Right lung (tissue), 10 donors: ENCODE measurements around the gene PSMB11. TPM values are rescaled to one million over a fixed set of nuclear protein-coding genes. Genes with fewer than 3 reads are reported as not detected.
A peak's percentile ranks its signal among the peaks of the same experiment; 100 is the strongest.
"Not testable (repeated sequence)": the region's sequence is repeated elsewhere in the genome, so short reads cannot be mapped to it uniquely, and the experiment has no call there.

Source experiments
- DNase-seq, 2 donors: peaks; one replicate each; pipeline ENCODE4 v3.0.0-alpha.2; 2013
- long read RNA-seq, 8 donors: transcript quantifications; one replicate each; lab custom pipeline, GENCODE V29; 2026
- polyA plus RNA-seq, 5 donors: library from polyadenylated mRNA; unstranded; fragments of 120-200 nt; gene quantifications; one replicate each; pipeline versions ENCODE4 v1.2.1 to v1.2.3, GENCODE V29; 2013; ENCODE audit warnings: inconsistent platforms in 1 of 5, low replicate concordance in 1 of 5; ENCODE audit not compliant: insufficient read length in 5 of 5, insufficient read depth in 1 of 5

Gene PSMB11, protein sequence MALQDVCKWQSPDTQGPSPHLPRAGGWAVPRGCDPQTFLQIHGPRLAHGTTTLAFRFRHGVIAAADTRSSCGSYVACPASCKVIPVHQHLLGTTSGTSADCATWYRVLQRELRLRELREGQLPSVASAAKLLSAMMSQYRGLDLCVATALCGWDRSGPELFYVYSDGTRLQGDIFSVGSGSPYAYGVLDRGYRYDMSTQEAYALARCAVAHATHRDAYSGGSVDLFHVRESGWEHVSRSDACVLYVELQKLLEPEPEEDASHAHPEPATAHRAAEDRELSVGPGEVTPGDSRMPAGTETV
- polyA plus RNA-seq: not detected
- long read RNA-seq, donor 1: 0 reads
- long read RNA-seq, donor 2: 0 reads
- long read RNA-seq, donor 3: 0 reads
- long read RNA-seq, donor 4: 0 reads
- long read RNA-seq, donor 5: 0 reads
- long read RNA-seq, donor 6: 0 reads
- long read RNA-seq, donor 7: 0 reads
- long read RNA-seq, donor 8: 0 reads

DNA sequence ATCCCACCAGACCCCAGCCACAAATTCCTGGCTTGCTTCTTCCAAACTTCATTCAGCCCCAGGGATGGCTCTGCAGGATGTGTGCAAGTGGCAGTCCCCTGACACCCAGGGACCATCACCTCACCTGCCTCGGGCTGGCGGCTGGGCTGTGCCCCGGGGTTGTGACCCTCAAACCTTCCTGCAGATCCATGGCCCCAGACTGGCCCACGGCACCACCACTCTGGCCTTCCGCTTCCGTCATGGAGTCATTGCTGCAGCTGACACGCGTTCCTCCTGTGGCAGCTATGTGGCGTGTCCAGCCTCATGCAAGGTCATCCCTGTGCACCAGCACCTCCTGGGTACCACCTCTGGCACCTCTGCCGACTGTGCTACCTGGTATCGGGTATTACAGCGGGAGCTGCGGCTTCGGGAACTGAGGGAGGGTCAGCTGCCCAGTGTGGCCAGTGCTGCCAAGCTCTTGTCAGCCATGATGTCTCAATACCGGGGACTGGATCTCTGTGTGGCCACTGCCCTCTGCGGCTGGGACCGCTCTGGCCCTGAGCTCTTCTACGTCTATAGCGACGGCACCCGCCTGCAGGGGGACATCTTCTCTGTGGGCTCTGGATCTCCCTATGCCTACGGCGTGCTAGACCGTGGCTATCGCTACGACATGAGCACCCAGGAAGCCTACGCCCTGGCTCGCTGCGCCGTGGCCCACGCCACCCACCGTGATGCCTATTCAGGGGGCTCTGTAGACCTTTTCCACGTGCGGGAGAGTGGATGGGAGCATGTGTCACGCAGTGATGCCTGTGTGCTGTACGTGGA, at the start of gene PSMB11:
Gene PSMB11, plus strand, starts transcription at position 51 of the 804 bp plus-strand sequence. Its CDS starts 14 bp downstream, at position 65.
- no peak for DNase-seq

DNA sequence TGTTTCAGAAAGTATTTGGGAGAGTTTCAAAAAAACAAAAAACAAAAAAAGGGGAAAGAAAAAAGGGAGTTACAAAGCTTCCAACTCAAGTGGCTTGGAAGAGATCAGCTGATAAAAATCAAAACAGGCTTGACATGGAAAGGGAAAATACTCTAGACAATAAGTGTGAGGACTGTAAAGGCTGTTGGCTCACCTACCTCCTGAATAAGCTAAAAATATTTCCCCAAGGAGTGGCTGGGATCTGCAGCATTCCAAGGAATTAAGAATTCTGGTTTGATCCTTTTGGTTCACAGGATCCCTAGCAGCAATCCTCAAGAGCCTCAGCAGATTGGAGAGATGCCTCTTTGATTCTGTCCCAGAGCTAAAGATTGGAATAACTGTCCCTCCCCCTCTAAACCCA, 48.5 kb upstream of the PSMB11 start:
- no peak for DNase-seq

DNA sequence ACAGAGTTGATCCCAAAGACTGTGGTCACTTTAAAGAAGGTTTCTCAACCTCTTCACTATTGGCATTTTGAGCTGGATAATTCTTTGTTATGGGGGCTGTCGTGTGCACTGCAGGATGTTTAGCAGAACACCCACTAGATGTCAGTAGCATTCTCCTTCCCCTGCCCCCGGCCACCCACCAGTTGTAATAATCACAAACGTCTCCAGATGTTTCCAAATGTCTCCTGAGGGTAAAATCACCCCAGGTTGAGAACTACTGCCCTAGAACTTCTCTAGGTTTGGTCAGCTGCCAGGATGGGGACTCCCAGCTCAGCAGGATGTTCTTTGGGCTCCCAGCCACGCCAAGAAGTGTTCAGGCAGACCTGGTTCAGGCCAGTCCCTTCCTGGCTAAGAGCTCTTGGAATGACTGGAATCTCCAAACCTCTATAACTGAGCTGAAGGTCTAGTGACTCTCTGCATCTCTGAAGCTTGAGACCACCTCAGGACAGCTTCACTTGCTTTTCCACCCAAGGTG, 47.2 kb upstream of the PSMB11 start:
- peak in 1 of 2 donors; percentile 40 for DNase-seq

DNA sequence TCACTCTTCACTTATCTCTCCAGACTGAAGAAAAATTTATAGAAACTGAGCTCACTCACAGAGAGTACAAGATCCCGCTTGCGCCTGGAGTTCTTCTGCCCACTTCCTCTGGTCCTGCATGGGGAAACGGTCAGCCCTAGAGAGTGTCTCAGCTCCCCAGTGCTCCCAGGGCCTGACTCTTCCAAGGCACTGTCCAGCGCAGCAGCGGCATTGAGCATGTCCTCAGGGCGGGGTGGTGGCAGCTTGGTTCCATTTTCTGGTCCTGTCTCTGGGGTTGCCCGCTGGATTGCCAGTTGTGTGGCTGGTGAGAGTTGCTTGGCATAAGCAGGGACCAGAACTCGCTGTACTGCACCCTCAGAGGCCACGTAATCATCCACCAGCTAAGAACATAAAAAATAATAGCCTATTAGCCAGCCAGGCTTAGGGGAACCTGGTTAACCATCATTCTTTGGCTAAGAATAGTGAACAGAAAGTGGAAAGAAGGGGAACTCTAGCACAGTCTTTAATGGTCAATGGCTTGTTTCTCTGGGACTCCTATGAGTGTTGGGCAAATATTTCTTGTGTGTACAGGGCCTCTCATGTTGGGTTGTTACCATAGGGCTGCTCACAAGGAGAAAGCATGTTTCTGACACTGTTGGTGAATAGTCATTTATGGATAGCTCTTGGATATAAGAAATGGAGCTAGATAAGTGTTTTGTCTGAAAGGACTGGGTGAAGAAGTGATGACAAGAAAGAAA, 46.0 kb upstream of the PSMB11 start:
- DNase-seq: no peak

DNA sequence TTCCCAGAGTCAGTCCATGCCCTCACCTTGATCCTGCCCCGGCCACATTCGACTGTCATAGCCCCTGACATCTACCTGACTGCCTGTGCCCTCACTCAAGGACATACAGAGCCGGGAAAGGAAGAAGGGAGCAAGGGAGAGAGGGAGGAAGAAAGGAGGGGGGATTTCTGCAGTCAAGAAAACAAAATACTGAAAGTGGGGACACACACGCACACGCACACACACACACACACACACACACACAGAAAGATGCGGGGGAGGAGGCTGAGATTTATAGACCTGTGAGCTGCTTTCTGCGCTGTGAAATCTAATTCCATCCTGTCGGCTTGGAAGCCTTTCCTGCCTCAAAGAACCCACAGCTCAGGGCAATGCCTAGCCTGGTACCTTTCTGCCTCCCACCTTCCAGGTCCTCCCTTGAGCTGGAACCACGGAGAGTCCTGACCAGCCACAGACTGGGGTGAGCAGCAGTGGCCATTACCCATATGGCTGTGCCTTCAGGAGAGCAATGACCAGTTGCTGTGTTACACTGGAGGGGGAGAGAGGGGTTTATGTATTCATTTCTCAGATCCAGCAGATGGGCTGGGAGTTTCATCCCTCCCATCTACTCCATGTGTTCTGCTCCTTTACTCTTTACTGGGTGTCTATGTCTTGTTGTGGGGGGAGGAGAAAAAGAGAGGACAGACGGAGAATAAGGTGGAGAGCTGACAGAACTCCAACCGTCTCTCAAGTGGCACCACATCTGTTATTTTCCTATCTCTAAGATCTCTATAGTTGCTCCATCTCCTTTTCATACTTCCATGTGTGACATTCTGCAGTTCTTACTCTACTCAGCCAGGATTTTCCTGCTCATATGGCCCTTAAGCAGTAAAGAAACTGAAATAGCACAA, 45.0 kb upstream of the PSMB11 start:
- no peak for DNase-seq

DNA sequence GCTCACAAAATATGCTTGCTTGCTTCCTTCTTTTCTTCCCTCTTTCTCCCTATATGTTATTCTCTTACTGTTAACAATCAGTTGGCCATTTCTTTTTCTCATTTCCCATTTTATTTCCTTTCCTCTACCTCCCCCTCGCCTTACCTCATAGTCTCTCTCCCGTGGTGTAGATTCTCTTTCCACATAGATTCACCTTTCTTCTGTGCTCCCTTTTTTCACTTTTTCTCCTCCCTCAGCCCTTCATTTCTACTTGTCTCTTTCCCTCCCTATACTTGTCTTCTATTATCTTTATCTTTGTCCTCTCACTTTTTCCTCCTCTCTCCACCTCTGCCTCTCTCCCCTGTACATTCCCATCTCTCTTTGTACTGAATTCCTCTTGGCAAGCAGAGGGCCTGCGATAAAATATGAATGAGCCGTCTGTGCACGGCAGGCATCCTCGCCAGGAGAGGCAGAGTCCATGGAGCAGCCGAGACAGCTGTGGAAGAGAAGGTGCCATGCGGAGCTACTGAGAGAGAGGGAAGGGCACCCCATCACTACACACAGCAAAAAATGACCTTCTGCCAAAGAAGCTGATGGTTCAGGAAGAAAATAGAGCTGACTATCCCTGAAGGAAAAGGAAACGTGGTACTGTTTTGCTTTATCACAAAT, 44.2 kb upstream of the PSMB11 start:
- no peak for DNase-seq

DNA sequence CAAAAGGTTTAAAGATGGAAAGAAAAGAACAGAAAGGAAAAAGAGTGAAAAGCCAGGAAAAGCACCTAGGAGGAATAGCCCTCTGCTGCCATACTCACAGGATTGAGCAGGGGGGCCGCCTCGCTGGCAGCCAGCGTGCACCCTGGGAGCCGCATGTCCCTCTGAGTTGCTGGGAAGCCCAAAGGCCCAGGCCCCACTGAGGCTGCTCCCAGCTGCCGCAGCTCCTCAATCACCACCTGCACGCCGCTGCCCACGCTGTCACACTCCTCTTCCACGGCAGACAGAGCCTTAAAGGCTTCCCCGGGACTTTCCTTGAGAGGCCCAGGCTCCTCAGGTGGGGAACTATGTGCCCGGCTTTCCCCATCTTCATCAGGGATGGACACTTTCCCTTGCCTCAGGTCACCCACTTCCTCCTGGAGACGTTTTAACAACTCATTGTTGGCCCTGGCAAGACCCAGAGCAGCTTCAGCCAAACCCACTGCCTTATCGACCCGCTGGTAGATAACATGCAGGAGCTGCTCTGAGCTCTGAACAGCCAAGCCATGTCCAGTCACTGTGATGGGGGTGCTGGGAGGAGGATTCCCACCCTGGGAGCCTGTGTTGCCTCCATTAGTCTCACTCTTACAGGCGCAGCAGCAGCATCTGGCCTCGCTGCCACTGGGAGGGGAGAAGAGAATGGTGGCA, 43.5 kb upstream of the PSMB11 start:
- DNase-seq: no peak

DNA sequence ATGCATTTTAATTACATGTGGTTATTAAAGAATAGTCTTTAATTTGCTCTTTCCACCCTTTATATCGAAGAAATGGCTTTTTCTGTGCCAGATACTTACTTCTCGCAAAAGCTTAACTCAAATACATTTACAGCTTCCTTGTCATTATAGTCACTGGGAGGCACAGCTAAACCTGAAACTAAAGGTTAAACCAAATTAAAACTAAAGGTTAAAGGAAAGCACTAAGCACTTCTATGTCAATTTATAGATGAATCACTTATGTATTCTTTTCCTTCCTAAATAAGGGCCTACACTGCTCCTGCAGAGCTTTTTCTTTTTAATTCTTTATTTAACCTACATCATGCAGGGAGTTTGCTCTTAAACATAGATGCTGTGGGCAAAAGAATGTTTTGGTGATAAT, 41.2 kb upstream of the PSMB11 start:
- no peak for DNase-seq

DNA sequence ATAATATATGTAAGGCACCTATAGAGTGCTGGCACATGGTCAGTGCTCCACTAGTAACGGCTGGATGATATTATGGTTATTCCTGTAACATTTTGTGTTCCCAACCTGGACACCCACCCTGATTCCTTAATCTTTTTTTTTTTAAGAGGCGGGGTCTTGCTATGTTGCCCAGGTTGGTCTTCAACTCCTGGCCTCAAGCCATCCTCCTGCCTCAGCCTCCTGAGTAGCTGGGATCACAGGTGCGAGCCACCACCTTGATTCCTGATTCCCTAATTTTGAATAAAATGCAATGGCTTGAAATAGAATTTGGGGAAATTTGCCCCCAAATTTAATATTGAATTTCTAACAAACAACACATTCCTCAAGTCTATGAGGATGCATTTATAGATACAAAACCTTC, 39.4 kb upstream of the PSMB11 start:
- DNase-seq: no peak

DNA sequence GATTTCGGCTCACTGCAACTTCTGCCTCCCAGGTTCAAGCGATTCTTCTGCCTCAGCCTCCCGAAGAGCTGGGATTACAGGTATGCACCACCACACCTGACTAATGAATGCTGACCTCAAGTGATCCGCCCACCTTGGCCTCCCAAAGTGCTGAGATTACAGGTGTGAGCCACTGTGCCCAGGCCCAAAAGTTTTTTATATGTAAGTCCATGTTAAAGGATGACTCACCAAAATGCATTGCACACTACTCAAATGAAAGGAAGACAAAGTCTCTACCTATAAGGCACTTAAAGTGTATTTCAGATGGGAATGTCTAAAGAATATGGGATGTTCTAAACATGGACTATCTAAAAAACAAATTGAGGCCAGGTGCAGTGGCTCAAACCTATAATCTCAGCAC, 37.7 kb upstream of the PSMB11 start:
- not testable (repeated sequence) for DNase-seq

DNA sequence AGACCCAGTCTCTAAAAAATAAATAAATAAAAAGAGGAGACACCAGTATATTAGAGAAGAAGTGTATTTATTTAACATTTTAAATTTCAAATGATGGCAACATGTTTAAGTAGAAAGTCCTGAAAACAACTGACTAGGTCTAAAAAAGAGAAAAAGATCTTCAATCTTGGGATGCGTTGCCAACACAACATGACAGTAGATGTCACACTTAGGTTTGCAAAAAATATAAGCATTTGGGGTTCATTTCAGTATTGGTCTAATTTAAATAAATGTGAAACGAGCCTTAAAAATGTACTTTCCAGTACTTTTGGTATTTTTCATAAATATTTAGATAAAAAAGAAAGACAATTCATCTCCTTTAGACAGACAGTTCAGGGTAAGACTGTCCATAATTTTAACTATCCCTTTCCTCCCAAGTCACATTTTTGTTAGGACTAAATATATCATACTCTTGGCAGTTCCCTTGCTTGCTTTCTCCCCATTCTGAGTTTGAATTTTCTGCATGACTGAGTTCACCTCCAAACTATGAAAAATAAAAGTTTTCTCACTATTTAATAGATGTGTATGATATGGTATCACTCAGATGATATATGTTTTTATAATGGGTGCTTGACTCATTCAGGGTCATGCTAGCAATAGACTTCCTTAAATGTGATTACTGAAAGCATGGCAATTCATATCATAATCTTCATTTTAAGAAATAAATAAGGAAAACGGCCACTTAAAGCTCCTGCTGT, 36.4 kb upstream of the PSMB11 start:
- no peak for DNase-seq

DNA sequence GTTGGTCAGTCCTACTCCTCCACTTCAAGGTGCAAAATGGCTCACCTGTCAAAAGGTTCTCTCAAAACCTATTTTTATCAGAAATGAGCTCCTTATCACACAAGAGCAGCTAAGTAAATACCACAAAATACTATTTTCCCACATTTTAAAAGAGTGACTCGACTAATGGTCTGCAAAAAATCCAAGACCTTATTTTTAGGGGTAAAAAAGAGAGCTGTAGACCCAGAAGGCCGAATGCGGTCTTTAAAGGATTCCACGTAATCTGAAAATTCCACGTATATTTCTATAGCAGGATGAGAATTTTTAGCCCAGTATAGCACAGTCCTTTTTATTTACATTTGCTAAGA, 35.9 kb upstream of the PSMB11 start:
- no peak for DNase-seq

DNA sequence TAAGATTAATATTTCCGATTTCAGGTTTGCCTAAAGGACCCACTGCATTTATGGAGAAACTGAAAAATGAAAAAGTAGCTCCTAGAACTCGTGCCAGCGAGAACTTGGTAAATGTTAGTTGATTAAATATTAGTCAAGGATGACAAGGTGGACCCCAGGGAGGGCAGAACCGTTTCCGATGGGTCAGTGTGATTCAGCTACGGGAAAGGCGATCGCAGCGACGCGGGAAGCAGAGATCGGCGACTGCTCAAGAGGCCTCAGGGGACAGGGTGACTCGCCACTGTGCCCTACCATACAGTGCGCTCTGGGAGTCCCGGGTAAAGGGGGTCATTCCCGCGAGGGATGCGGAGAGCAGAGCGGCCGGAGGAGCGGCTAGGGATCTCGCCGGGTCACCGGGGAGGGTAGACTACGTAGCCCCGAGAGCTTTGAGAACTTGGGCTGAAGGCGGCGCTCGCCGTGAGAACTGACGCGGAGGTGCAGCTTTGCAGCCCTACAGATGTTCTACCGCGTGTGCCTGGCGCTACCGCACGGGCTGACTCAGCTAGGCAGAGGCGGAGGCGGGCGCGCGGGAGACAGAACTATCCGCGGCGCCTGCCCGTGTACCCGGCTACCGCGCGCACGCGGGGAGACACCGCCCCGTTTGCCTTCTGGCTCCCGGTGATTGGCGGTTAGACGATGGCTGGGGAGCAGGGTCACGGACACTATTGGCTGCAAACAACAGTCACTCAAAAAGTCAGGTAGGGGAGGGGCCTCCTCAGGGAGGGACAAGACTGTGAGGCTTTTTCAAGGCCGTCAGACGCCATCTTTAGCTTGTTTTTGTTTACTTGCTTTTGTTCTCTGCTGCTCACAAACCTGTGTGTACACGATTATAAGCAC, 35.2 kb upstream of the PSMB11 start:
- peak; percentile 97 to 98 for DNase-seq

DNA sequence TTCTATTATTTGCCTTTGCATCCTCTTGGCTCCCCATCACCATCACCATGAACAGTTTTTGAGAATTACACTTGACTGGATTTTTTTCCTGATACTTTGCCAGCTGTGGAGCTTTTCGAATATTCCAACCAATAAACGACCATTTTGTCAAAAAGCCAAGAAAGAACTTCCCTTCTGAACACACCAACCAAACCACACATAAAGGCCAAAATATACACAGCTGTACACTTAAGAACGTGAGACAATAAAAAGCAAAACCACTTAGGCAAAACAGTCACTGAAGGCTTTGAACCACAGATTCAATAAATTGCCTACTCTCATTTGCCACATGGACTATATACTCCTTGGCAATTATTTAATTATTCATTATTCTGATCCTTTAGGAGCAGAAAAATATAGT, 33.2 kb upstream of the PSMB11 start:
- no peak for DNase-seq

DNA sequence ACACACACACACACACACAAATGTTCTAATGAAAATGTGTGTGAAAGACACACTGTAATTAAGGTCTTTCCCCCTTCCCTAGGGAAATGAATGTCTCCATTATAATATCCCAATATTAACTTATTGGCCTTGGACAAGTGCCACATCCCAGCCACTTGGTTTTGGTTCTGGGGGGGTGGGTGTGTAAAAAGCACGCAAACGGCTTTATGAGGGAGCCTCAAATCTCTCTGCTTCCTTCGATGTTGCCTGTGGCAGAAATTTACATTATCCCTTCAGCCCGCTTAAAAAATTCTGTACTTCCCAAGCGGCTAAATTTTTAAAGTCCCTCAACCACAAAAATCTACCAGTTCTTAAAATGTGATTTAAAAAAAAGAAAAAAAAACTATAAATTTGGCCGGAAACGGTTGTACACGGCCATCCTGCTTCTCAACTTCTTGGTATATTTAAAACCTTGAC, 32.5 kb upstream of the PSMB11 start:
- no peak for DNase-seq

DNA sequence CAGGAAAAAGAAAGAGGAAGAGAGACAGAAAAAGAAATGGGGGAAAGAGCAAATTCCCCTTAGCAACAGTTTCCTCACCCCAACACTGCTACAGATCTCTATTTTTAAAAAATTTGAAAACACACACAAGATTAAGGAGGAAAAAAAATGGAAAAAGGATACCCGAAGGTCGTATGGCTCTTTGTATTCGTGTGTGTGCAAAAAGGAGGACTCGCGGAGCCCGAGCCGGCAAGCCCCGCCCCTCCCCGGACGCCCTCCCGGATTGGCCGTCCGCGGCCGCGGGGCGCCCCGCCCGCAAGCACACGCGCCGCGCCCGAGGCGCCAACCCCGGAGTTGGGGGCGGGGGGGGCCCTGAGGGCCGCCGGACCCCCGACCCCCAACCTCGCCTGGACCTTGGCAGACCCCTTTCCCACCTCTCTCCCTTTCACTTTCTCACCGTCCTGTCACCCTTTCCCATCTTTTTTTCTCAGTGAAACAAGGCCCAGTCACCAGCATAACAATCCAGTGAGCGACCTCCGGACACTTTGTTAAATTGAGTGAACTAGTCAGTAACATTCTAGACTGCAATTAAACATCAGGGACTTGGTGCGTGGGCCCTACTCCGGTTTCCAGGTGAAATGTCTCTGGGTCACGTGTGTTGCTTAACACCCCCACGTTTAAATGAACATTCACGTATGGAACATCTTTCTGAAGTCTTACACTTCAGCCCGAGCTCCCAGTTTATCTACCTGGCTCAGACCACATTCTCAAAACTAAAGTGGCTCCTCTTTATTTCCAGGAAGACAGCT, 31.9 kb upstream of the PSMB11 start, which contains the start of gene C14orf93:
Gene C14orf93, minus strand, starts transcription at position 205 of the 788 bp plus-strand sequence. CDS start 11,120 bp downstream, outside the sequence.
- peak; percentile 71 to 78 for DNase-seq
